SU-DHL-6 (cell line): ENCODE data around the gene RPLP2.

Source experiments
- H2AFZ ChIP-seq: fragments of 200-600 bp; sonication (generic); 2 replicates; pipeline ENCODE4 v1.6.1; 2014; ENCODE audit warnings: low read depth, mild to moderate bottlenecking, moderate library complexity, mixed read lengths, antibody characterized with exemption, low read length; ENCODE audit not compliant: severe bottlenecking
- H3F3A ChIP-seq: fragments of 200-600 bp; shearing (Covaris generic); 2 replicates; pipeline ENCODE4 v1.6.0; 2016; ENCODE audit warnings: antibody characterized with exemption, mild to moderate bottlenecking; ENCODE audit not compliant: insufficient read depth
- H3K27ac ChIP-seq: fragments of 200-600 bp; sonication (generic); 2 replicates; pipeline ENCODE4 v1.5.1; 2016; ENCODE audit warnings: low read depth, mild to moderate bottlenecking, low read length, moderate library complexity, mixed read lengths
- H3K27me3 ChIP-seq: fragments of 200-600 bp; sonication (generic), shearing (Covaris generic); 2 replicates; pipeline ENCODE4 v1.6.0; 2014; ENCODE audit warnings: mild to moderate bottlenecking, low read length
- H3K36me3 ChIP-seq: fragments of 200-600 bp; sonication (generic); 2 replicates; pipeline ENCODE4 v1.6.1; 2014; ENCODE audit warnings: mild to moderate bottlenecking, low read length, mixed read lengths
- H3K4me2 ChIP-seq: fragments of 300-600, 200-600 bp; shearing (Covaris generic), sonication (generic); 2 replicates; pipeline ENCODE4 v1.6.0; 2014; ENCODE audit warnings: low read length, low read depth, mild to moderate bottlenecking; ENCODE audit not compliant: poor library complexity, severe bottlenecking
- H3K4me3 ChIP-seq: fragments of 200-600 bp; sonication (generic); 2 replicates; pipeline ENCODE4 v1.5.1; 2014; ENCODE audit warnings: antibody characterized with exemption, low read length, mild to moderate bottlenecking, mixed read lengths; ENCODE audit not compliant: insufficient read depth, poor library complexity, severe bottlenecking
- H3K79me2 ChIP-seq: fragments of 200-600 bp; sonication (generic); 2 replicates; pipeline ENCODE4 v1.6.1; 2014; ENCODE audit warnings: mild to moderate bottlenecking, low read length, moderate library complexity; ENCODE audit not compliant: insufficient read depth
- H3K9ac ChIP-seq: fragments of 200-600 bp; sonication (generic); 2 replicates; pipeline ENCODE4 v1.7.0; 2014; ENCODE audit warnings: mild to moderate bottlenecking, low read length
- H3K9me2 ChIP-seq: fragments of 200-600 bp; sonication (generic); replicated peaks from 2 replicates; pipeline ENCODE4 v1.6.1; 2014; ENCODE audit warnings: low read length; ENCODE audit not compliant: insufficient read depth
- H3K9me3 ChIP-seq: fragments of 200-600 bp; sonication (generic); 2 replicates; pipeline ENCODE4 v1.6.1; 2014; ENCODE audit warnings: low read length, mixed read lengths; ENCODE audit not compliant: insufficient read depth
- H4K20me1 ChIP-seq: fragments of 200-600 bp; sonication (generic); 2 replicates; pipeline ENCODE4 v1.6.1; 2014; ENCODE audit warnings: low read depth, mild to moderate bottlenecking, antibody characterized with exemption, low read length, moderate library complexity, mixed read lengths
- EZH2phosphoT487 ChIP-seq: fragments of 200-600 bp; sonication (generic), shearing (Covaris generic); conservative IDR thresholded peaks from 2 replicates; pipeline ENCODE4 v1.6.1; 2018; ENCODE audit warnings: mild to moderate bottlenecking, antibody characterized with exemption, low read length, moderate library complexity, mixed read lengths
- TF ChIP-seq, protein P1 (sequence below): fragments of 200-600 bp; sonication (generic); IDR thresholded peaks from one replicate; pipeline ENCODE4 v1.5.1; 2017; ENCODE audit warnings: antibody characterized with exemption, mild to moderate bottlenecking, low read length, moderate library complexity; ENCODE audit not compliant: insufficient read depth, poor library complexity, severe bottlenecking

RPLP2 gene

DNA sequence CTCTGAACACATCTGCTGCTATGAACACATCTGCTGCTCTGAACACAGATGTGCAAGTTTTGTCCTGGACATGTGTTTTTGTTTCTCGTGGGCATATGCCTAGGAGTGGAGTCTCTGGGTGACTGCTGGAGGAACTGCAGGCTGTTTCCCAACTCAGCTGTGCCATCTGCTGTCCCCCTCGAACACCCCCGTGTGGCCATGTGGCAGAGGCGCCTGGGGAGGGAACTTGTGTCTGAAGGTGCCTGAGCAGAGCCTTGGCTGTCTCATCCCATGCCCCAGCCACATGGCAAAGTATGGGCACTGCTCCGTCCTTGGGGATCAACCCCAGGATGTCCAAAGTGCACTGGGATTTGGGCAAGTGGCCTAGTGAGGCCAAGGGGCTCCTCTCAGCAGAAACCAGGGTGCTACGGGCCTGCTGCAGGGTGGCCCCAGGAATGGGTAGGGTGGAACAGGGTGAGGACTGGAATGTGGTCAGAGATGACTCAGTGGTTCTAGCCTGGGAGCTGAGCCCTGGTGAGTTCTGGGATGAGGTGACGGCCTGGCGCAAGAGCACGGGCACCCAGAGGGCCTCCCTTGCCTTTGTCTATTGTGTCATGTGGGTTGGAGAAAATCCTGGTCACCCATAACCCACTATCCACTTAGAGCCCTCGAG, 47.2 kb upstream of the RPLP2 start:
- H3K9me2 ChIP-seq: no peaks in the 10 kb centered on the region
- H3F3A ChIP-seq: peaks cover 14% of the 10 kb centered on the region
- no peaks in the 10 kb centered on the region for H3K9me3 ChIP-seq
- no peak overlapping the region for H3K4me3 ChIP-seq
- H3K36me3 ChIP-seq: peaks cover 8% of the 10 kb centered on the region; the same call in 1 of the 2 replicates
- no peaks in the 10 kb centered on the region for H3K27me3 ChIP-seq
- no peaks in the 10 kb centered on the region for H3K79me2 ChIP-seq
- no peak overlapping the region for H2AFZ ChIP-seq
- no peak for TF ChIP-seq EZH2phosphoT487
- TF ChIP-seq, protein P1, sequence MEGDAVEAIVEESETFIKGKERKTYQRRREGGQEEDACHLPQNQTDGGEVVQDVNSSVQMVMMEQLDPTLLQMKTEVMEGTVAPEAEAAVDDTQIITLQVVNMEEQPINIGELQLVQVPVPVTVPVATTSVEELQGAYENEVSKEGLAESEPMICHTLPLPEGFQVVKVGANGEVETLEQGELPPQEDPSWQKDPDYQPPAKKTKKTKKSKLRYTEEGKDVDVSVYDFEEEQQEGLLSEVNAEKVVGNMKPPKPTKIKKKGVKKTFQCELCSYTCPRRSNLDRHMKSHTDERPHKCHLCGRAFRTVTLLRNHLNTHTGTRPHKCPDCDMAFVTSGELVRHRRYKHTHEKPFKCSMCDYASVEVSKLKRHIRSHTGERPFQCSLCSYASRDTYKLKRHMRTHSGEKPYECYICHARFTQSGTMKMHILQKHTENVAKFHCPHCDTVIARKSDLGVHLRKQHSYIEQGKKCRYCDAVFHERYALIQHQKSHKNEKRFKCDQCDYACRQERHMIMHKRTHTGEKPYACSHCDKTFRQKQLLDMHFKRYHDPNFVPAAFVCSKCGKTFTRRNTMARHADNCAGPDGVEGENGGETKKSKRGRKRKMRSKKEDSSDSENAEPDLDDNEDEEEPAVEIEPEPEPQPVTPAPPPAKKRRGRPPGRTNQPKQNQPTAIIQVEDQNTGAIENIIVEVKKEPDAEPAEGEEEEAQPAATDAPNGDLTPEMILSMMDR: no peak
- no peaks in the 10 kb centered on the region for H4K20me1 ChIP-seq
- H3K9ac ChIP-seq: no peak overlapping the region
- H3K27ac ChIP-seq: no peak overlapping the region
- no peak overlapping the region for H3K4me2 ChIP-seq

DNA sequence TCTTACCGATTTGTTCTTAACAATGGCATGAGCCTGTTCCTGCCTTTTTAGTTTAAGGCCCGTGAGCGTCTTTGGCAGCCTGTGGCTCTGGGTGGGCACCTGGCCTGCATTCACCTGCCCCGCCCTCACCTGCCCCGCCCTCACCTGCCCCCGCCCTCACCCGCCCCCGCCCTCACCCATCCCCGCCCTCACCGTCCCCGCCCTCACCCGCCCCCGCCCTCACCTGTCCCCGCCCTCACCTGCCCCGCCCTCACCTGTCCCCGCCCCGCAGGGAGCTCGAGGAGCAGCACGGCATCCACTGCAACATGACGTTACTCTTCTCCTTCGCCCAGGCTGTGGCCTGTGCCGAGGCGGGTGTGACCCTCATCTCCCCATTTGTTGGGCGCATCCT, 46.7 kb upstream of the RPLP2 start:
- Histone ChIP-seq H3K27me3 (no peaks in the 10 kb centered on the region), H3K4me3 (no peak overlapping the region), H3K4me2 (no peak overlapping the region), H3K9me2 (no peaks in the 10 kb centered on the region), H3K79me2 (no peaks in the 10 kb centered on the region), H3K9me3 (no peaks in the 10 kb centered on the region), H3K9ac (no peak overlapping the region), H4K20me1 (no peaks in the 10 kb centered on the region), H2AFZ (no peak overlapping the region), H3K27ac (no peak overlapping the region), H3F3A (peaks cover 14% of the 10 kb centered on the region), H3K36me3 (peaks cover 8% of the 10 kb centered on the region; the same call in 1 of the 2 replicates)
- TF ChIP-seq EZH2phosphoT487: no peak
- TF ChIP-seq, protein P1: no peak

DNA sequence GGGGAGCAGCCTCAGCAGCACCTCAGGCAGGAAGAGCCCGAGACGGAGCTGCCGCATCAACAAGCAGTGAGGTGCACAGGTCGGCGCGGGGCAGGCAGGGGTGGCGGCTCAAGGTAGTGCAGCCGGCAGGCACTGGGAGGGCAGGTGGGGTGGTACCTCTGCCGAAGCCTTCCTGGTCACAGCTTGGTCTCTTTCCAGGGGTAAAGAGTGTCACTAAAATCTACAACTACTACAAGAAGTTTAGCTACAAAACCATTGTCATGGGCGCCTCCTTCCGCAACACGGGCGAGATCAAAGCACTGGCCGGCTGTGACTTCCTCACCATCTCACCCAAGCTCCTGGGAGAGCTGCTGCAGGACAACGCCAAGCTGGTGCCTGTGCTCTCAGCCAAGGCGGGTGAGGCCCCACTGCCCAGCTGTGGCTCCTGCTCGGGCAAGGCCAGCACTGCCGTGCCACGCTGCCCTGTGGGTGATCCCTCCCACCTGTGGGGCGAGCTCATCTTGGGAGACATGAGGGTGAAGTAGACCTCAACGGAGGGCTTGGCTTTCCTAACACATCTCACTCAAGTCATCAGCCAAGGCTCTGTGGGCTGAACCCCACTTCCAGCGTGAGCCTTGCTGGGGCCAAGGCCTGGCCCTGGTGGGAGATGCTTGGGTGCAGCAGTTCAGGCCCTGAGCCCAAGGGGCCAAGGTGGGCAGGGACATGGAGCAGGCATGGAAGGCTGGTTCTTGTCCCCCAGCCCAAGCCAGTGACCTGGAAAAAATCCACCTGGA, 46.0 kb upstream of the RPLP2 start:
- TF ChIP-seq, protein P1: no peak
- no peak for TF ChIP-seq EZH2phosphoT487
- Histone ChIP-seq H3F3A (peaks cover 14% of the 10 kb centered on the region), H3K9ac (no peak overlapping the region), H4K20me1 (no peaks in the 10 kb centered on the region), H2AFZ (no peak overlapping the region), H3K27ac (no peak overlapping the region), H3K9me3 (no peaks in the 10 kb centered on the region), H3K4me2 (no peak overlapping the region), H3K9me2 (no peaks in the 10 kb centered on the region), H3K36me3 (peaks cover 8% of the 10 kb centered on the region; the same call in 1 of the 2 replicates), H3K27me3 (no peaks in the 10 kb centered on the region), H3K4me3 (no peak overlapping the region), H3K79me2 (no peaks in the 10 kb centered on the region)
